ENCODE data around the gene ITGA1.
A peak's percentile ranks its signal among the peaks of the same experiment; 100 is the strongest.

ITGA1 gene

GRCh38 chr5:52772668-52773067 lies 15.0 kb upstream of the ITGA1 start:
- no peak for DNase-seq (ENCODE audit: low read depth)

DNA sequence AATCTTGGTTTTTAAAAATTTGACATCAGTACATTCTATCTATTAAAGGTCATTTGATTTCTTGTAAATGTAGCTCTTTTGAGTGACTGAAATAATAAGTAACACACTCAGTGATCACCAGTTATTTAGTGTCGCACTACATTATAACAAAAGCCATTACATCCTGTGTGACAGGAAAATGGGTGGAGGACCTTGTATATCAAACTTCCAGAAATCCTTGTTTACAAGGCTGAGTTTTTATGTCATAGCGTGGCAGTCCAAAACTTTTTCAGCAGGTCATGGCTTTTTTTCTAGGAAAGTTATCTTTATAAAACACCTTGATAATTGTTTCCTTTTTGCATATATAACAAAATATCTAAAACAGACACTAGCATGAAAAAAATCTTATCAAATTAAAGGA lies 14.4 kb upstream of the ITGA1 start:
- DNase-seq (ENCODE audit: low read depth): no peak

GRCh38 chr5:52774005-52774410 lies 13.7 kb upstream of the ITGA1 start:
- DNase-seq (ENCODE audit: low read depth): no peak

GRCh38 chr5:52776116-52776515 lies 11.6 kb upstream of the ITGA1 start:
- DNase-seq (ENCODE audit: low read depth): no peak

DNA sequence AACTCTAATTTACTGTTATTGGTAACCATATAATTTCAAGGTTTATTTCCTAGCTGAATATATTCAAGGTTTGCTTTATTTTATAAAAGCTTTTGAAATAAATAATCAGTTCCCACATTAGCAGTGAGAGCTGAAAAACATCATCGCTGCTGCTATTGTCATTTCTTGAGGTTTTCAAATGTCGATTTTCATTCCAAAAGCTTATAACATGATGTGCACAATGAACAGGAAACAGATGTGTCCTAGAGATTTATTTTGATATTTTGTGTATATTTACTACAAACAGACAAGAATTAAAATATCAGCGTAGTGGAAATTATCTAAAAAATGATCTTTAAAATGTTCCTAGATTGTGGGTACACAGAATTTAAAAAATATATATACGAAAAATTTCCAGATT lies 10.5 kb upstream of the ITGA1 start:
- DNase-seq (ENCODE audit: low read depth): no peak

DNA sequence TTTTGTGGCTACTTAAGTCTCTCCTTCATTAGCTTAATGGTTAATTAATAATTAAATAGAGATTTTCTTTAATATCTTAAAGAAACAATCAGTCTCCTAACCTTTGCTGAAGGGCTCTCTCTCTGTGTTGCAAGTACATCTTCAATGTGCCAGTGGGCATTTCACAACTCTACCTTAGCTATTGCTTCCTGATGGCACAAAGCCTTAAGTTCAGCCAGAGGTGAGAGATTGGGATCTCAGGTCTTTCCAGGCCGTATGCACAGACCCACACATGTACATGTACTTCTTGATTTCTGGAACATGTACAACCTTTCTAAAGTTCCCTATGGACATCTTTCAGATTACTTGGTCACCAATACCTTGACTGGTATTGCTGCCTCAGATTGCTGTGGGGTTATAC lies 8.9 kb upstream of the ITGA1 start:
- no peak for DNase-seq (ENCODE audit: low read depth)

GRCh38 chr5:52779213-52779612 lies 8.5 kb upstream of the ITGA1 start:
- no peak for DNase-seq (ENCODE audit: low read depth)

DNA sequence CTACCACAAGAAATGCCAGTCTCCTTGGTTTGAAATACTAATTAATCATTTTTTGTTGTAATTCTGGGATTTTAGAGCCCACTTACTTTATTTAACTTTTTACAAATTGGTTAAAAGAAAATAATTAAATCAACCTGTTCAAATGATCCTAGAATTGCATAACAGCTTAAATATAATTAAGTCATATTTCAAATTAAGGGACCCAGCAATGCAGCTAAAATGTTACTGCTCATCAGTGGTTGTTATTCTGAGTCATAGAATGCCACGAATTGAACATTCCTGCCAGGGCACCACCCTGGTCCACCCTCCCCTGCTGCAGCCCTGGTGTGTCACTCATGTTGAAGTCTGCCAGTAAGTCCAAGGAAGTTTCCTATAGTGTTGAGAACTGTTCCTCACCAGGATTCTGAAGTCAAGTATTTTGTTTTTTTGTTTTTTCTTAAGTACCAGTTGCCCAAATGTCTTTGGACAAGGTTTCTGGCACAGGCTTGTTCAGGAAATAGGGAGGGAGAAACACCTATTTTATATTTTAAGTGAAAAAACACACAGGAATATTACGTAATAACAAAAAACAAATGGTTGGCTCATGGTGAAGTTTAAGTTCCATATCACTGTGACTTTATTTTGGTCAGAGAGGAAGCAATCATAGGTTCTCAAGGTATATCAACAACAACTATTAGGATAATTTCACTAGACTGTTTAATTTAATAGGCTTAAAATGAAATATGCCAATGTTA lies 4.3 kb upstream of the ITGA1 start:
- DNase-seq (ENCODE audit: low read depth): peak; percentile 66

GRCh38 chr5:52784737-52785136 lies 3.0 kb upstream of the ITGA1 start:
- no peak for DNase-seq (ENCODE audit: low read depth)

- DNase-seq (ENCODE audit: low read depth): no peak
Measured at GRCh38 chr5:52786391-52786790, 1.3 kb upstream of the ITGA1 start.

DNA sequence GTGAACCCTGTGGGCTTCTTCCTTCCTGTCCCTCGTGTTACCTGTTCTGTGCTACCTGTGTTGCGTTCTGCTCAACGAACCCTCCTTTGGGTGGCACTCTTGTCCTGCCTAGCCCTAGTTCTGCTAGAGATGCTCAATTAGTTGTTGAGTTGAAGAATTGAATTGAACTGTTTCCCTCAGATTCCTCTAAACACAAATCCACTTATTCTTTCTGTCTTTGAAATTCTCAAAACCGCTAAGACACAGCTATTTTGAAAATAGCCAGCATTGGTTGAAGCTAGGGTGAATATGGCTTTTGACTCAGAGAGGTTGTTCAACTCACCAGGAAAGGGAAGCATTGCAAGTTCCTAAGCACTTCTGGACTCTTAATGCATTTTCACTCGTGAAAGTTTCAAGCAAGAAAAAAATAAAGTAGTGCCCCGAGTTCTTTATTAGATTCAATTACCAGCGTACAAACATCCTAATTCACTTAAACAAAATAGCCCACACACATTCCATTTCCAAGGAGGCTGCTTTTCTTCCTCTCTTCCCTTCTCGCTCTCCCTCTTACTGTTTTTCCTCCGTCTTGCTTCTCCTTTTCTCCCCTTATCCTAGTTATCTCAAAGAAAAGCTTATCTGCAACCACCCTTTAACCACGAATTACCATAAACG lies 642 bp upstream of the ITGA1 start:
- peak; percentile 36 for DNase-seq (ENCODE audit: low read depth)

DNA sequence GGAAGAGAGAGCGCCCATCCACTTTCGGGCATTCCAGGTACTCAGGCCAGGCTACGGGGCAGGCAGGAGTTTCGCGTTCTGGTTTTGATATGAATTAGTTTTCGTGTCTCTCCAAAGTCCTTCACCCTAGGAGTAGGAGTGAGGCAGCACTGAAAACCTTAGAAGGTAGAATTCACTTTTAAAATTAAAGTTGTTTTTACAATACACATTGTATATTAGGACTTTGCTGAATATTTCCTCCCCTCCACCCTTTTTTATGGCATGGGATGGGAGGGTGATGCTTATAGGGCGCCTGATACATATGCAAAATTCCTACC lies 747 bp downstream of the ITGA1 start:
- DNase-seq (ENCODE audit: low read depth): no peak

- DNase-seq (ENCODE audit: low read depth): no peak
Measured at GRCh38 chr5:52789378-52789777, 1.7 kb downstream of the ITGA1 start.

DNA sequence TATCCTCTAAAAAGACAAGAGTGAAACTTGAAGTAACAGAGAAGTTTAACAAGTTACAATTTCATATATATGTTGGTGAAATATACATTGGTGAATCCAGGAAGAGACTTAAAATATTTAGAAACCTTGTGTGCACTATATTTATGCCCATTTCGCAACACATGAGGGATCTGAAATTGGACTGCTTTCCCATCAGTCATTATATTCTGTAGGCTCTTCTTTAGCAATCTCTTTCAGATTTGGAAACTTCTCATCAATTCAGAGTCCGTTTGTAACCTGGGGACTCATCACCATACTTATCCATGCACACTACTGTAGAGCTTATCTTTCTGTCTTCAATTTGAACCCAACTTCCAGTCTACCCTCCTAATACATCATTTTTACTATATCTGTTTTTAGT lies 2.1 kb downstream of the ITGA1 start:
- no peak for DNase-seq (ENCODE audit: low read depth)

- DNase-seq (ENCODE audit: low read depth): no peak
Measured at GRCh38 chr5:52791366-52791765, 3.6 kb downstream of the ITGA1 start.

DNA sequence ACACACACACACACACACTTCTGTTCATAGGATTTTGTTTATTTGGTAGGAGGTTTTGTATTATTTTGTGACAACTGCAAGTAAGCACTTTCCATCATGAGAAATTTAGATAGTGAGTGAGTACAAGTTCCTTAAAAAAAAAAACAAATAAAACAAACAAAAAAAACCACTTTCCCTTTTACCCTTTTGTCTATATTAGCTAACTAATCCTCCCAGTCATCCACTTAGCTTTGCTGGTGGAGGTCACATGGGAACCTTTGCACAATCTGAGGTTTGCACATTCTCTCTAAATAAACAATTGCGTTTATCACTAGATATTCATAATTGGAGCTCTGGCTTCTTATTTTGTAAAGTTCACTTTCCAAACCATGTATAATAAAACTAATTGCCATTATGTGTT lies 6.8 kb downstream of the ITGA1 start:
- DNase-seq (ENCODE audit: low read depth): peak; percentile 28

- DNase-seq (ENCODE audit: low read depth): no peak
Measured at GRCh38 chr5:52796031-52796430, 8.3 kb downstream of the ITGA1 start.

DNA sequence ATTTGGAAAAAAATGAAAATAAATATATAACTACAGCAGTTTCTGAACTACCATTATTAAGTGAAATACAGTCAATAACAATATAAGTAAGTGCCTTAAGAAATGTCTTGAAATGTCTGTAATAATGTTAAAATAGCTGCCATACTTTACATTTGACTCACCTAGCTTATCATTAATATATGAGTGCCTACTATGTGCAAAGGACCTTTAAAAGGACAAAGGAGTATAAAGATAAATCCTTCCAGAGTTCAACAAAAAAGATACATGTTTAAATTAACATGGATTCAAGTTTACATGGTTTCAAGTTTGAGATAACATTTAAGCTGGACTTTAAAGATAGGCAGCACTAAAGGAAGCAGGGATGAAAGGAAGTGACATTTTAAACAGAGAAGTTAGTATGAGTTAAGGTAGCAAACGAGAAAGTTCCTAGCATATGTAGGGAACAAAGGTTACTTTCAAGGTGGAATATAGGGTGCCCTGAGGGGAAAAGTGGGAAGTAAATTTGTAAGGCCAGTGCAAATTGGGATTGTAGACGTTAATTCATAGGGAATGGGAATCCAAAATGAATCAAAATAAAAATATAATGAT lies 8.9 kb downstream of the ITGA1 start:
- no peak for DNase-seq (ENCODE audit: low read depth)

GRCh38 chr5:52798938-52799337 lies 11.2 kb downstream of the ITGA1 start:
- DNase-seq (ENCODE audit: low read depth): no peak

DNA sequence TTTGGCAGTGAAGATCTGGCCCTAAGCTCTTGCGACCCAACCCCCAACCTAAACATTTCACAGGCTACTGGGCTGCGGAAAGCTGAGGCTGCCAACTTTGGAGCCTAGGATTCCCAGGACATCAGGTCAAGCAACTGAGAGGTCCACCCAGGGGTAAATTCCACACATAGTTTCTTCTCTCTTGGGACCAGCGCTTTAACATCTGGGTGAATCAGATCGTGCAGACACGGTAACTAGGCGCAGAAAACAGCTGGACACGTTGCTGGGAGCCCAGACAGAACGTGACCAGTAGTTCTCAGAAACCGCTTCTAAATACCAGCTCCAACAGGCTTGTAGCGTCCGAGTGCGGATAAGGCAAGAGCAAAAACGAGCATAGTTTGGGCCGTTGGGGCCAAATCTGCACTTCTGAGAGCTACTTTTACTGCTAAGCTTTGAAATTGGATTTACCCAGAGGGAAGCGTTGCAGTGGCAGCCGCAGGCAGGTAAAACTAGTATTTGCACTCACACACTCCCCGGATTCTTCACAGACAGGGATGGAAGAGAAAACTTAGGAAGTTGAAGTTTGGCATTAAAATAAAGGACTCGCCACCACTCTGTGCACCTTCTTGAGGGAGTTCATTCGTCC lies 11.8 kb downstream of the ITGA1 start:
- DNase-seq (ENCODE audit: low read depth): peak; percentile 78

DNA sequence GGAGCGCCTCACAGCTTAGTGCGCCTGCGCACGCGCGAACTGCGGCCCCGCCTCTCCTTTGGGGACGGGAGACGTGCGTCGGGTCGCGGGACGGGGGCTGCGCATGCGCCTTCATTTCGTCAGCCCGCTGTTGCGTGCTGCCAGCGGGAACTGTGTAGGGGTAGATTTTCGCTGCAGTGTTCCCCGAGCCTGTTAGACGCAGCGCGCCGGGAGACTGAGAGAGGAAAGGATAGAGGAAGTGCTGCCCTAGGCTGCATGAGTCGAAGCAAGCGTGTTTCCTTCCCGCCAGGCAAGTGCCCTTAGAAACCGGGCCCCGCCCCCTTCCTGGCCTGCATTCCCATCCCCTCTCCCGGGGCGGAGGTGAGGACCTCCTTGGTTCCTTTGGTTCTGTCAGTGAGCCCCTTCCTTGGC lies 12.3 kb downstream of the ITGA1 start:
- peak; percentile 95 for DNase-seq (ENCODE audit: low read depth)

DNA sequence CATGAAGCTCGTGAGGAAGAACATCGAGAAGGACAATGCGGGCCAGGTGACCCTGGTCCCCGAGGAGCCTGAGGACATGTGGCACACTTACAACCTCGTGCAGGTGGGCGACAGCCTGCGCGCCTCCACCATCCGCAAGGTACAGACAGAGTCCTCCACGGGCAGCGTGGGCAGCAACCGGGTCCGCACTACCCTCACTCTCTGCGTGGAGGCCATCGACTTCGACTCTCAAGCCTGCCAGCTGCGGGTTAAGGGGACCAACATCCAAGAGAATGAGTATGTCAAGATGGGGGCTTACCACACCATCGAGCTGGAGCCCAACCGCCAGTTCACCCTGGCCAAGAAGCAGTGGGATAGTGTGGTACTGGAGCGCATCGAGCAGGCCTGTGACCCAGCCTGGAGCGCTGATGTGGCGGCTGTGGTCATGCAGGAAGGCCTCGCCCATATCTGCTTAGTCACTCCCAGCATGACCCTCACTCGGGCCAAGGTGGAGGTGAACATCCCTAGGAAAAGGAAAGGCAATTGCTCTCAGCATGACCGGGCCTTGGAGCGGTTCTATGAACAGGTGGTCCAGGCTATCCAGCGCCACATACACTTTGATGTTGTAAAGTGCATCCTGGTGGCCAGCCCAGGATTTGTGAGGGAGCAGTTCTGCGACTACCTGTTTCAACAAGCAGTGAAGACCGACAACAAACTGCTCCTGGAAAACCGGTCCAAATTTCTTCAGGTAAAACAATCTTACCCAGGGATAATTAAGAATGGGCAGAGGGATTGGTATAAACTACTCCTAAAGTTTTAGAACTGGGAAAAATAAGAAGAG lies 12.9 kb downstream of the ITGA1 start:
- peak; percentile 90 for DNase-seq (ENCODE audit: low read depth)
